Colonic mucosa (tissue), 4 donors: Measurements from ENCODE around the gene NDUFA13. TPM values are rescaled to one million over a fixed set of nuclear protein-coding genes. Genes with fewer than 3 reads are reported as not detected.

ENCODE experiments used
- DNase-seq: peaks from one replicate; pipeline ENCODE4 v3.0.0-alpha.2; 2020
- H3K27ac ChIP-seq: fragments of 200-600 bp; one replicate; pipeline ENCODE4 v1.8.0; 2021
- H3K27me3 ChIP-seq: fragments of 200-600 bp; one replicate; pipeline ENCODE4 v1.8.0; 2021
- H3K36me3 ChIP-seq: fragments of 200-600 bp; one replicate; pipeline ENCODE4 v1.8.0; 2021
- H3K4me1 ChIP-seq: fragments of 200-600 bp; one replicate; pipeline ENCODE4 v1.8.0; 2021; ENCODE audit warnings: mild to moderate bottlenecking
- H3K4me3 ChIP-seq: fragments of 200-600 bp; one replicate; pipeline ENCODE4 v1.8.0; 2021
- H3K9ac ChIP-seq, 2 donors: one replicate each; pipeline ENCODE4 v1.7.0; 2013; ENCODE audit warnings: control low read depth in 2 of 2, low read depth in 2 of 2, low read length in 2 of 2
- H3K9me3 ChIP-seq: fragments of 200-600 bp; one replicate; pipeline ENCODE4 v1.8.0; 2021
- CTCF ChIP-seq: fragments of 200-600 bp; IDR thresholded peaks from one replicate; pipeline ENCODE4 v1.8.0; 2022; ENCODE audit warnings: antibody characterized with exemption, mild to moderate bottlenecking
- intact Hi-C: fragments of 100-400 bp; cut with DNase I; formaldehyde crosslinking; loops from one replicate; pipeline ENCODE4 v1.14.1; 2022
- total RNA-seq, 2 donors: library from RNA; stranded (reverse); fragmentation: NEBNext Ultra II Directional in 1 of 2; extraction: Animal tissue kit (Norgen Biotek cat#: 25700) in 1 of 2; gene quantifications; one replicate each; pipeline ENCODE4 v1.2.1, GENCODE V29; 2021
- donor health status: healthy.
- donor health status: DM: no; HTN: no; CAD: no.
- donor health status: DM: no; HTN: no; CAD: no.

NDUFA13 gene
- total RNA-seq, 2 donors from 2014 or later, result 399 to 494 TPM

- H3K4me1 ChIP-seq, result no peaks in the 10 kb centered on the region
- H3K4me3 ChIP-seq, result no peak overlapping the region
- intact Hi-C loops, result no loop called here
- H3K27ac ChIP-seq, result no peak overlapping the region
- H3K9ac ChIP-seq, result no peak overlapping the region
- DNase-seq, result no peak
- TF ChIP-seq CTCF, result no peak
- H3K9me3 ChIP-seq, result no peaks in the 10 kb centered on the region
- H3K27me3 ChIP-seq, result no peaks in the 10 kb centered on the region
- H3K36me3 ChIP-seq, result peaks cover 34% of the 10 kb centered on the region
Observed at GRCh38 chr19:19498255-19498991, 17.6 kb upstream of the NDUFA13 start.

GRCh38 chr19:19499272-19499995, 16.6 kb upstream of the NDUFA13 start:
- Histone ChIP-seq H3K4me3 (no peak overlapping the region), H3K9ac (no peak overlapping the region), H3K27me3 (no peaks in the 10 kb centered on the region), H3K4me1 (no peaks in the 10 kb centered on the region), H3K9me3 (no peaks in the 10 kb centered on the region), H3K36me3 (peaks cover 31% of the 10 kb centered on the region), H3K27ac (no peak overlapping the region)
- intact Hi-C loops, result no loop called here
- no peak for DNase-seq
- no peak for TF ChIP-seq CTCF

GRCh38 chr19:19500975-19501644, 14.9 kb upstream of the NDUFA13 start:
- Histone ChIP-seq H3K4me1 (no peaks in the 10 kb centered on the region), H3K9me3 (no peaks in the 10 kb centered on the region), H3K9ac (no peak overlapping the region), H3K27ac (no peak overlapping the region), H3K27me3 (no peaks in the 10 kb centered on the region), H3K4me3 (no peak overlapping the region), H3K36me3 (peaks cover 29% of the 10 kb centered on the region)
- DNase-seq, result no peak
- intact Hi-C loops, result no loop called here
- TF ChIP-seq CTCF, result no peak

GRCh38 chr19:19501798-19502197, 14.2 kb upstream of the NDUFA13 start:
- H3K9ac ChIP-seq, result no peak overlapping the region
- no peak for TF ChIP-seq CTCF
- no peak overlapping the region for H3K27ac ChIP-seq
- no peaks in the 10 kb centered on the region for H3K27me3 ChIP-seq
- no peaks in the 10 kb centered on the region for H3K4me1 ChIP-seq
- DNase-seq, result no peak
- intact Hi-C loops, result no loop called here
- peaks cover 25% of the 10 kb centered on the region for H3K36me3 ChIP-seq
- no peaks in the 10 kb centered on the region for H3K9me3 ChIP-seq
- no peak overlapping the region for H3K4me3 ChIP-seq

GRCh38 chr19:19502281-19502680, 13.7 kb upstream of the NDUFA13 start:
- H3K9ac ChIP-seq, result no peak overlapping the region
- H3K36me3 ChIP-seq, result peaks cover 25% of the 10 kb centered on the region
- H3K27ac ChIP-seq, result no peak overlapping the region
- no peaks in the 10 kb centered on the region for H3K27me3 ChIP-seq
- H3K4me3 ChIP-seq, result no peak overlapping the region
- H3K9me3 ChIP-seq, result no peaks in the 10 kb centered on the region
- no peak for DNase-seq
- no peak for TF ChIP-seq CTCF
- intact Hi-C loops, result no loop called here
- no peaks in the 10 kb centered on the region for H3K4me1 ChIP-seq
